IPS DF 6.9 (cell line): ENCODE results near the gene C5orf58.

ENCODE experiments used
- DNase-seq: peaks from one replicate; pipeline ENCODE4 v3.0.0-alpha.2; 2013; ENCODE audit warnings: low read depth, low spot score
- H3K27ac ChIP-seq: one replicate; pipeline ENCODE4 v1.5.1; 2013; ENCODE audit warnings: low read length, control low read depth
- H3K27me3 ChIP-seq: 2 replicates; pipeline ENCODE4 v1.6.1; 2013; ENCODE audit warnings: mild to moderate bottlenecking, low read length; ENCODE audit not compliant: control insufficient read depth, insufficient read depth
- H3K36me3 ChIP-seq: 2 replicates; pipeline ENCODE4 v1.6.1; 2013; ENCODE audit warnings: low read length; ENCODE audit not compliant: control insufficient read depth, insufficient read depth
- H3K4me1 ChIP-seq: 2 replicates; pipeline ENCODE4 v1.6.1; 2013; ENCODE audit warnings: low read length; ENCODE audit not compliant: control insufficient read depth, insufficient read depth
- H3K4me3 ChIP-seq: 2 replicates; pipeline ENCODE4 v1.5.1; 2013; ENCODE audit warnings: mild to moderate bottlenecking, low read length
- H3K9me3 ChIP-seq: 2 replicates; pipeline ENCODE4 v1.6.1; 2013; ENCODE audit warnings: low read length, inconsistent platforms; ENCODE audit not compliant: control insufficient read depth, insufficient read depth
- WGBS: extraction: QIAGEN DNeasy Blood & Tissue Kit; methylation state at CpG from one replicate; pipeline ENCODE4 v1.1.7; 2013; ENCODE audit warnings: mixed read lengths, missing lambda C conversion rate; ENCODE audit not compliant: insufficient read length, insufficient coverage; 5-methylcytosine and 5-hydroxymethylcytosine counted together

The C5orf58 gene

DNA sequence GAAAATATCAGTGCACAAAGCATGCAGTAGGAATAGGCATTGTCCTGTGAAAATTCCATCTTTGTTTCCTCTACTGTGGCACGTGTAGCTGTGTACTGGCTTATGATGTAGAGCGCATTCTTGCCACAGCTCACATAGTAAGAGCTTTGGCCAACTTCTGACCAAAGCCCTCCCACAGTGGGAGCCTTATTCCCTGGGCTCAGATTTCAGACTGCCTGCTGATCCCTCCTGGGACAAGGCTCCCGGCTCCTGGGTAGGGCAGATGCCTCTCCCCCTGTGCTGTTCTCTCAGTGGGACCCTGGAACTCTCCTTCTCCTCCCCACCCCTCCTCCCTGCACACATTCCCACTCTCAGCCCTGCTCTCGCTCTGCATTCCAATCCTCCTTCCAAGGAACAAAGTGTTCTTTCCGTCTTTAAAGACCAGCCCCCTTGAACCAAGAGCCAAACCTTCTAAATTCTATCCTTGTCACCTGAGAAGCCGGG, 47.3 kb downstream of the C5orf58 start:
- DNase-seq = no peak
- no peaks in the 10 kb centered on the region for H3K27me3 ChIP-seq
- H3K4me1 ChIP-seq = peaks cover 12% of the 10 kb centered on the region
- no peaks in the 10 kb centered on the region for H3K36me3 ChIP-seq
- no peaks in the 10 kb centered on the region for H3K9me3 ChIP-seq
- H3K27ac ChIP-seq = no peak overlapping the region
- WGBS = no CpG with 5 or more reads among the region's 6 CpGs
- no peak overlapping the region for H3K4me3 ChIP-seq

DNA sequence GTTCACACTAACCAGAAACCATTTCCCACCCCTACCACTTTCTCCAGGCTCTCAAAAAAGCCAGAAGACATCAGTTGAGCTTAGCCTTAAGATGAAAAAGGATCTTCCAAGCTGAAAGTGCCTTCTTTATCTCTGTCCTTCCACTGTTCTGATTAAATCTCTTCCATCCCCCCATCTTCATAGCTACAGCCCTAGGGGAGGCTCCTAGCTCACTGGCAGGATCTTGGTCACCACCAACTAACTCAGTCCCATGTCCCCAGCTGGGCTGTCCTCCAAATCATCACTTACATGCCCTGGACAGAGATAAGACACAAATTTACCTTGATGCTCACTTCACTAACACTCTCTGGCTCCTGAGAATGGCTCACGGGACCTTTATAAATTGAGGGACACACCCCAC, 50.5 kb downstream of the C5orf58 start:
- Histone ChIP-seq H3K27me3 (no peaks in the 10 kb centered on the region), H3K4me1 (peaks cover 9% of the 10 kb centered on the region), H3K27ac (no peak overlapping the region), H3K36me3 (no peaks in the 10 kb centered on the region), H3K4me3 (no peak overlapping the region), H3K9me3 (no peaks in the 10 kb centered on the region)
- no peak for DNase-seq
- WGBS = no CpG with 5 or more reads among the region's 1 CpG

DNA sequence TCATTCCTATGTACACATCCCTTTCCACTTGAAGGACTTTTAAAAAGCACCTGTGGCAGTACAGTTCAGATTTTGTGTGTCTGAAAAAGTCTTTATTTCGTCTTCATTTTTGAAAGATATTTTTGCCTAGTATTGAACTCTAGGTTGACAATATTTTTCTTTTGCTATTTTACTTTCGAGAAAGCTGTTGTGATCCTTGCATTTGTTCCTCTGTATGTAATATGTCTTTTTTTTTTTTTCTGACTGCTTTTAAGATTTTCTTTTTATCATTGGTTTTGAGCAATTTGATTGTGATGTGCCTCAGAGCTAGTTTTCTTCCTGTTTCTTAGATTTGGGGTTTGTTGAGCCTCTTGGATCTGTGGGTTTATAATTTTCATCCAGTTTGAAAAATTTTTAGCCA, 51.4 kb downstream of the C5orf58 start:
- no peaks in the 10 kb centered on the region for H3K36me3 ChIP-seq
- H3K9me3 ChIP-seq = no peaks in the 10 kb centered on the region
- WGBS = no CpG with 5 or more reads among the region's 2 CpGs
- no peak overlapping the region for H3K4me3 ChIP-seq
- peaks cover 1% of the 10 kb centered on the region; the same call in 1 of the 2 replicates for H3K4me1 ChIP-seq
- no peaks in the 10 kb centered on the region for H3K27me3 ChIP-seq
- no peak overlapping the region for H3K27ac ChIP-seq
- no peak for DNase-seq

DNA sequence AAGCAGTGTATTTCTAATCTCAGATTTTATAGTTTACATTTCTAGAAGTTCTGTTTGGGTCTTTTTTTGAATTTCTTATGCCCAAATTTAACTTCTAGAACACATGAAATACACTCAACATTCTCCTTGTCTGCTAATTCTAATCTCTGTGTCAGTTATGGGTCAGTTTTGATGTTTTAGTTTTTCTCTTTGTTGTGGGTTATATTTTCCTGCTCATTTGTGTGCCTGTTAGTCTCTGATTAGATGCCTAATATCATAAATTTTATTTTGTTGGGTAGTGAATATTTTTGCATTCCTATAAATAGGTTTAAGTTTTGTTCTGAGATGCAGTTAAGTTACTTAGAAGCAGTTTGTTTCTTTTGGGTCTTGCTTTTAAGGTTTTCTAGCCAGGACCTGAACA, 52.4 kb downstream of the C5orf58 start:
- H3K4me3 ChIP-seq = no peak overlapping the region
- H3K4me1 ChIP-seq = no peaks in the 10 kb centered on the region; the same call in 1 of the 2 replicates
- DNase-seq = no peak
- no peaks in the 10 kb centered on the region for H3K9me3 ChIP-seq
- H3K27ac ChIP-seq = no peak overlapping the region
- no peaks in the 10 kb centered on the region for H3K36me3 ChIP-seq
- H3K27me3 ChIP-seq = no peaks in the 10 kb centered on the region

DNA sequence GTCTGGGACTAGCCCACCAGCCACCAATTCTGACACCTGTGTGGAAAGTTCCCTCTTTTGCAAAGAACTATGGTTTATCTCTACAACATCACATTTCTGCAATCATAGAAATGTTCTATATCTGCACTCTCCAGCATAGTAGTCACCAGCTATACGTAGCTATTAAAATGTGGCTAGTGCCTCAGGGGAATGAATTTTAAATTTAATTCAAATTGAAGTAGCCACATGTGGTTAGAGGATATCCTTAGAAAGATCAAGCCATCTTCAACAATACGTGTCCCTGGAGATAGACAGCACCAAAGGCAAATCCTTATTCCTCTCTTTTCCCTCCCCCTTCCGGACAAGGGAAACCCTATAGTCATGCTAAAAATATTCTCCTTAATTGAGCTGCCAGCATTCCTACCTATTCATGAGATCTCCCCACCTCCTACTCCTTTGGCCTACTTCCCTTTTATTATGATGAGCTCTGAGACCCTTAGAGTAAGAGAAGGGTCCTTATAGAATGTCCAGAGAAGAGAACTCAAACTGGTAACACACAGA, 53.7 kb downstream of the C5orf58 start:
- WGBS = no CpG with 5 or more reads among the region's 3 CpGs
- Histone ChIP-seq H3K9me3 (no peaks in the 10 kb centered on the region), H3K4me3 (no peak overlapping the region), H3K36me3 (no peaks in the 10 kb centered on the region), H3K27me3 (no peaks in the 10 kb centered on the region), H3K4me1 (no peaks in the 10 kb centered on the region), H3K27ac (no peak overlapping the region)
- DNase-seq = no peak

DNA sequence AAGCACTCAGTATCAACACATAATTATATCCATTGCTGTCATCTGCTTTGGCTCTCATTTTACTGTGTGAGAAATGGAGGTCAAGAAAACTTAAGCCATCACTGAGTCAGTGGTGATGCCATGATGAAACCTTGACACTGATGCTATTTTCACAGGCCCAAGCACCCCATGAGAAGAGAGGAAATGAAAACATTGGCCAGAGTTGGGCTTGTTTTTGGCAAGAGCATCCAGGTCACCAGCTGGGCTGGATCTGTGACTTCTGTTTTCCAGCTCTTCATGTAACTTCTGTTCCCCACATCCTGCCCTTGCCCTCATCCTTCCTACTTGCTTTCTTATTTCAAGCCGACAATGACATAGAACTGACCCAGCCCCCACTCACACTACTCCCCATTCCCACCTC, 54.7 kb downstream of the C5orf58 start:
- Histone ChIP-seq H3K27ac (no peak overlapping the region), H3K9me3 (no peaks in the 10 kb centered on the region), H3K27me3 (no peaks in the 10 kb centered on the region), H3K4me3 (no peak overlapping the region), H3K4me1 (no peaks in the 10 kb centered on the region), H3K36me3 (no peaks in the 10 kb centered on the region)
- DNase-seq = no peak
- no CpG with 5 or more reads among the region's 1 CpG for WGBS

DNA sequence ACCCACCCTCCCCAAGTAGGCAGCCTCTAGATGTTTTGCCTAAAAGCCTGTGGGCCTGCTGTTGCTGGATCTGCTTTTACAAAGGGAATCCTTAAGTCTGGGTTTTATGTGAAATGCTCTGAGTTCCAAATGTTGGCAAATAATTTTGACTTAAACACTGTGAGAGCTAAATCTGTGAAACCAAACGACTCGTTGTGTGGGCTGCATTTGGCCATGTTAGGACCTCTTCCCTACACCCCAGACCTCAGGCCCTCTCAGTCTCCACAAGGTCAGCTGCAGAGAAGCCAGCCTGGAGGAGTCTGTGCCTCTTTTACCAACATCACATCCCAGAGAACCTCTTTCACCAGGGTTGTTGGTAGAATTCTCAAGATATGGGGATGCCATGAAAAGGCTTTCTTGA, 55.4 kb downstream of the C5orf58 start:
- no peak overlapping the region for H3K27ac ChIP-seq
- no peaks in the 10 kb centered on the region for H3K27me3 ChIP-seq
- no peaks in the 10 kb centered on the region for H3K36me3 ChIP-seq
- no peak overlapping the region for H3K4me3 ChIP-seq
- H3K4me1 ChIP-seq = no peaks in the 10 kb centered on the region
- no peak for DNase-seq
- no CpG with 5 or more reads among the region's 2 CpGs for WGBS
- no peaks in the 10 kb centered on the region for H3K9me3 ChIP-seq

DNA sequence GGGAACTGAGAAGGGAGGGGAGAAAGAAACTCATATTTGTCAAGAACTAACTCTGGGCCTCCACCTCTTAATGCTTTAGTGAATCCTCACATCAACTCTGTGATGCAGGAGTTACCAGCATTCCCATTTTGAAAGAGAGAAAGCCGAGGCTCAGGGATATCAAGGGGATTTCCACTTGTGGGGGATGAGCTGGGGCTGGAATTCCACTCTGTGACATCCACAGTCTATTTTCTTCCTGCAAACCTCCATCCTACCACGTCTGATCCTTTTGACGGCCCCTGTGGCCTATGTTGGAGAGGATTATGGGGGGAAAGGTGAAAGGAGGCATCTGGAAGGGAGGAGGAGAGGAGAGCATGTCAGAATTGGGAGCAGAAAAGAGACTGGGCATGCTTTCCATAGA, 55.8 kb downstream of the C5orf58 start:
- H3K27ac ChIP-seq = no peak overlapping the region
- H3K36me3 ChIP-seq = no peaks in the 10 kb centered on the region
- DNase-seq = no peak
- H3K4me1 ChIP-seq = no peaks in the 10 kb centered on the region
- no peaks in the 10 kb centered on the region for H3K27me3 ChIP-seq
- no peak overlapping the region for H3K4me3 ChIP-seq
- no CpG with 5 or more reads among the region's 3 CpGs for WGBS
- no peaks in the 10 kb centered on the region for H3K9me3 ChIP-seq

DNA sequence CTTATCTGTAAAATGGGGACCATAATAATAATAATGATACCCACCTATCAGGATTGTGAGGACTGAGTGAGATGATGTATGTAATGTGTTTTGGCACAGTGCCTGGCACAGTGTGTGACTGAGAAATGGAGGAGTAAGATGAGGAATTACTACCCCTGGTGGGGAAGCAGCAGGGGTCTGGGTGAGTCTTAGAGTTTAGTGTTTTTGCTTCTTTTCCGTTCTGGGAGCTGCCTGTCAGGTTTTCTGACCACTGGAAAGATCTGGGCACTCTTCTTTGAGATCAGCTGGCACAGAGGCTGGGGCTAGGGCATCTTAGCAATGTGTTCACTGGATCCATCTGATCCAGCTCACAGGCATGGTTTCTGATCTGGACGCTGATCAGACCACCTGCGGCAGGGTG, 56.3 kb downstream of the C5orf58 start:
- no peaks in the 10 kb centered on the region for H3K4me1 ChIP-seq
- no peaks in the 10 kb centered on the region for H3K27me3 ChIP-seq

DNA sequence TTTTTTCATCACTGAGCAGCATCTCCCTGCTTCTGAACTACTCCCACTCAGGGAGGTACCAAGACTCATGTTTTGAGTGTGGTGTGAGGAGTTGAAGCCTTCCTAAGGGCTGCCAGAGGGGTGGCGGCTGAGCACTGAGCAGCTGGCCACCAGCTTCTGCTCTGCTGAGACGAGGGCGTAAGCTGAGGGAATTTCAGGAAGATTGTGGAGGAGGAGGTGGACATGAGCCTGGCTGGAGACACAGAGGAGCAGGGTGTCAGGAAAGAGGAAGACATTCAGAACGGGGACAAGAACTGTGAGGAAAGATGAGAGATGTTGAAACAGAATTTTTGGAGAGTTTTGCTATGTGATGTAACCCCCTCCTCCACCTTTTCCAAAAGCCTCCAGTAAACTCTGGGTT, 57.0 kb downstream of the C5orf58 start:
- no peak for DNase-seq
- no CpG with 5 or more reads among the region's 4 CpGs for WGBS
- H3K4me1 ChIP-seq = no peaks in the 10 kb centered on the region
- no peaks in the 10 kb centered on the region for H3K9me3 ChIP-seq
- no peak overlapping the region for H3K27ac ChIP-seq
- H3K4me3 ChIP-seq = no peak overlapping the region
- no peaks in the 10 kb centered on the region for H3K27me3 ChIP-seq
- H3K36me3 ChIP-seq = no peaks in the 10 kb centered on the region

More for the DNA sequence above, 56.3 kb downstream of the C5orf58 start:
- no CpG with 5 or more reads among the region's 3 CpGs for WGBS
- no peak for DNase-seq
- Histone ChIP-seq H3K27ac (no peak overlapping the region), H3K4me3 (no peak overlapping the region), H3K36me3 (no peaks in the 10 kb centered on the region), H3K9me3 (no peaks in the 10 kb centered on the region)

DNA sequence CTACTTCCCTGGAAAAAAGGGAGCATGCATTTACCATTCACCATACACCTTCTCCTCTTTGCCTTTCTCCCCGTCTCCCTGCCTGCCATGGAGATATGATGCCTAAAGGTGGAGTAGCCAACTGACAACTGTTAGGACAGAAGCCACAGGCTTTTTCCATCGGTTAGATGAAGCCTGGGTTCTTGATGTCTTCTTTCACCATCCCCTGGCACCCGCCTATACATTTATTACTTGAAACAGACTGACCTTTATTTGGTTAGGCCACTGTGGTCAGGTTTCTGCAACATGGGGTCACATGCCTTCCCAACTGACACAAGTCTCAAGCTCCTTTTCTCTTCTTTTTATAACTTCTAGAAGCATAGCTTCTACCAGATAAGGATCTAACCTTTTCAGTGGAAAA, 57.7 kb downstream of the C5orf58 start:
- Histone ChIP-seq H3K4me1 (no peaks in the 10 kb centered on the region), H3K36me3 (no peaks in the 10 kb centered on the region), H3K9me3 (no peaks in the 10 kb centered on the region), H3K27ac (no peak overlapping the region), H3K4me3 (no peak overlapping the region), H3K27me3 (no peaks in the 10 kb centered on the region)
- WGBS = no CpG with 5 or more reads among the region's 3 CpGs
- no peak for DNase-seq
